GM23338 (cell line): ENCODE measurements around the gene DDIAS. TPM values are rescaled to one million over a fixed set of nuclear protein-coding genes. Genes with fewer than 3 reads are reported as not detected.
A peak's percentile ranks its signal among the peaks of the same experiment; 100 is the strongest.

Experiments used
- ATAC-seq: fragments of 200-7000 bp; cut with Tn5 transposase; 3 replicates; pipeline ENCODE4 v1.9.1; 2020
- DNase-seq: peaks from one replicate; pipeline ENCODE4 v3.0.0-alpha.2; 2015; ENCODE audit warnings: low spot score
- H2AFZ ChIP-seq: fragments of 200-600 bp; sonication (generic); 2 replicates; pipeline ENCODE4 v1.8.0; 2016; ENCODE audit warnings: antibody characterized with exemption, mild to moderate bottlenecking, moderate library complexity
- H3F3A ChIP-seq: fragments of 200-600 bp; sonication (generic); replicated peaks from 2 replicates; pipeline ENCODE4 v1.8.0; 2017; ENCODE audit warnings: antibody characterized with exemption, mixed run types, low read depth
- H3K27ac ChIP-seq: fragments of 200-600 bp; sonication (generic); 2 replicates; pipeline ENCODE4 v1.6.1; 2016; ENCODE audit warnings: low read depth
- H3K27me3 ChIP-seq: fragments of 200-600 bp; sonication (generic); 2 replicates; pipeline ENCODE4 v1.8.0; 2016; ENCODE audit warnings: mild to moderate bottlenecking, mixed run types, moderate library complexity; ENCODE audit not compliant: insufficient read depth
- H3K36me3 ChIP-seq: fragments of 200-600 bp; sonication (generic); 2 replicates; pipeline ENCODE4 v1.8.0; 2016; ENCODE audit warnings: mild to moderate bottlenecking; ENCODE audit not compliant: insufficient read depth
- H3K4me1 ChIP-seq: fragments of 200-600 bp; sonication (generic); 2 replicates; pipeline ENCODE4 v1.8.0; 2016; ENCODE audit warnings: mild to moderate bottlenecking, moderate library complexity; ENCODE audit not compliant: insufficient read depth
- H3K4me2 ChIP-seq: fragments of 200-600 bp; sonication (generic); 2 replicates; pipeline ENCODE4 v1.7.1; 2017; ENCODE audit warnings: mixed run types
- H3K4me3 ChIP-seq: fragments of 200-600 bp; sonication (generic); 2 replicates; pipeline ENCODE4 v1.6.1; 2016; ENCODE audit warnings: mixed run types
- H3K79me2 ChIP-seq: fragments of 200-600 bp; sonication (generic); replicated peaks from 2 replicates; pipeline ENCODE4 v1.8.0; 2017; ENCODE audit warnings: mild to moderate bottlenecking; ENCODE audit not compliant: insufficient read depth
- H3K9me2 ChIP-seq: fragments of 200-600 bp; sonication (generic); 2 replicates; pipeline ENCODE4 v1.8.0; 2017; ENCODE audit not compliant: insufficient read depth
- H4K20me1 ChIP-seq: fragments of 200-600 bp; sonication (generic); replicated peaks from 2 replicates; pipeline ENCODE4 v1.8.0; 2017; ENCODE audit warnings: mild to moderate bottlenecking; ENCODE audit not compliant: insufficient read depth
- H3K27ac Mint-ChIP-seq: 2 replicates; pipeline ENCODE4 v1.8.0; 2020; ENCODE audit warnings: inconsistent platforms, mild to moderate bottlenecking, moderate library complexity, mixed read lengths
- H3K27me3 Mint-ChIP-seq: 3 replicates; pipeline ENCODE4 v1.8.0; 2022; ENCODE audit warnings: low read depth, mild to moderate bottlenecking, moderate library complexity, mixed read lengths, inconsistent platforms; ENCODE audit not compliant: insufficient read depth, poor library complexity
- H3K36me3 Mint-ChIP-seq: 3 replicates; pipeline ENCODE4 v1.8.0; 2021; ENCODE audit warnings: low read depth, mild to moderate bottlenecking, inconsistent platforms, moderate library complexity, mixed read lengths
- H3K4me1 Mint-ChIP-seq: 3 replicates; pipeline ENCODE4 v1.8.0; 2020; ENCODE audit warnings: mild to moderate bottlenecking, inconsistent platforms, mixed read lengths
- H3K4me3 Mint-ChIP-seq: 3 replicates; pipeline ENCODE4 v1.8.0; 2021; ENCODE audit warnings: moderate library complexity, mild to moderate bottlenecking, inconsistent platforms, mixed read lengths
- H3K9me3 Mint-ChIP-seq: 3 replicates; pipeline ENCODE4 v1.8.0; 2020; ENCODE audit warnings: moderate library complexity, mild to moderate bottlenecking, inconsistent platforms, mixed read lengths
- CREB1 ChIP-seq: fragments of 250-450 bp; sonication (Bioruptor Pico); IDR thresholded peaks from 2 replicates; pipeline ENCODE4 v1.5.0; 2020; ENCODE audit warnings: low read depth, mild to moderate bottlenecking, moderate library complexity
- EZH2 ChIP-seq: fragments of 200-600 bp; sonication (generic); IDR thresholded peaks from one replicate; pipeline ENCODE4 v1.8.0; 2017; ENCODE audit warnings: antibody characterized with exemption, mild to moderate bottlenecking, low read depth; ENCODE audit not compliant: unreplicated experiment
- EZH2phosphoT487 ChIP-seq: fragments of 200-600 bp; sonication (generic); IDR thresholded peaks from one replicate; pipeline ENCODE4 v1.8.1; 2018; ENCODE audit warnings: antibody characterized with exemption; ENCODE audit not compliant: unreplicated experiment
- JUNB ChIP-seq: IDR thresholded peaks from one replicate; pipeline ENCODE4 v1.6.1; 2016; ENCODE audit warnings: antibody characterized with exemption; ENCODE audit not compliant: unreplicated experiment
- NANOG ChIP-seq: IDR thresholded peaks from 2 replicates; pipeline ENCODE4 v1.6.1; 2016; ENCODE audit warnings: antibody characterized with exemption, borderline replicate concordance
- ZNF114 ChIP-seq: fragments of 250-450 bp; sonication (Bioruptor Pico); IDR thresholded peaks from 2 replicates; pipeline ENCODE4 v1.5.0; 2020; ENCODE audit warnings: mild to moderate bottlenecking, moderate library complexity
- ZNF331 ChIP-seq: fragments of 250-450 bp; sonication (Bioruptor Pico); IDR thresholded peaks from 2 replicates; pipeline ENCODE4 v1.5.0; 2020; ENCODE audit warnings: low read depth, mild to moderate bottlenecking, moderate library complexity
- polyA plus RNA-seq: library from polyadenylated mRNA; unstranded; fragments of >200 nt; fragmentation: Nextera tagmentation; extraction: Ambion mirVana; gene quantifications from 2 replicates; pipeline ENCODE4 v1.2.1, GENCODE V29; 2016
- total RNA-seq: library from RNA; depleted of rRNA; stranded (reverse); fragments of >200 nt; shearing (Covaris generic); gene quantifications from 2 replicates; pipeline ENCODE4 v1.2.3, GENCODE V29; 2014
- TF ChIP-seq, protein P1 (sequence below), 2 experiments: fragments of 200-600 bp in 1 of 2; sonication (generic) in 1 of 2; conservative IDR thresholded peaks; 2 replicates each; pipeline versions ENCODE4 v1.5.1 to v1.6.1; 2016 to 2017; ENCODE audit warnings: antibody characterized with exemption in 2 of 2, low read depth in 2 of 2, mild to moderate bottlenecking in 2 of 2, moderate library complexity in 1 of 2
- TF ChIP-seq, protein P2 (sequence below): fragments of 250-450 bp; sonication (Bioruptor Pico); IDR thresholded peaks from 2 replicates; pipeline ENCODE4 v1.5.0; 2020; ENCODE audit warnings: mild to moderate bottlenecking, moderate library complexity

Gene DDIAS
- total and polyA plus RNA-seq, 2 experiments from 2014 or later = 19.5 to 53.0 TPM

DNA sequence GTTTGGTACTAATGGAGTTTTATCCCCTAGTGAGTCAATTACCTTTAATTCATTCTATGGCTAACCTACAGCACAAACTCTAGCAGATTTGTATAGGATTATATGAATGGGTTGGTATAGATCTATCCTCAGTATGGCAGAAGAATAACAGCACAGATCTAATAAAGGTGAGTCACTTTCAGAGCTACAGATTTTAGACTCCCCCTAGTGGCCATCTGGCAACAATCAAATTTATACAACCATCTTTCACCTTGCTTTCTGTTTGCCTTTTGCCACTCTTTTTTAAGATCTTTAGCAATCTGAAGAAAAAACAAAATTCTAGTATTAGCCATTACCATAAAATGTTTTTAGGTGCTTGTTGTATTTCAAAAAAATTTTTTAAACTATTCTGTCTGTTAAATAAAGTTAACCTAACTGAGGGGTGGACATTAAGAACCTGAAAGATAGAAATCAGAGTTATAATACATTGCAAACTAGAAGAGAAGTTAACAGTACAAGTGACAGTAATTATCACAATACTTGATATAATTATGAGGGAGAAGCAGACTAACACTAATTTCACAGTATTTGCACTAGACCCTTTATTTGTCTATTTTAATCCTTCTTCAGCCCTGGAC lies 25.8 kb downstream of the DDIAS start:
- Mint-ChIP-seq H3K4me1 (no peaks in the 10 kb centered on the region), H3K4me3 (no peak overlapping the region), H3K36me3 (peaks cover 46% of the 10 kb centered on the region; the same call in 2 of the 3 replicates), H3K27me3 (no peaks in the 10 kb centered on the region), H3K9me3 (no peaks in the 10 kb centered on the region), H3K27ac (no peak overlapping the region)
- Histone ChIP-seq H3K9me2 (no peaks in the 10 kb centered on the region), H2AFZ (no peak overlapping the region), H3K27me3 (no peaks in the 10 kb centered on the region), H4K20me1 (no peaks in the 10 kb centered on the region), H3K79me2 (0 out of 2 replicates have a peak, but pooled peaks cover 3% of the 10 kb centered on the region), H3K4me3 (no peak overlapping the region), H3K4me1 (no peaks in the 10 kb centered on the region), H3K27ac (no peak overlapping the region), H3K36me3 (peaks cover 14% of the 10 kb centered on the region; the same call in 1 of the 2 replicates), H3K4me2 (no peak overlapping the region), H3F3A (no peaks in the 10 kb centered on the region)
- ATAC-seq (peak; percentile 67), DNase-seq (peak; percentile 80)
- TF ChIP-seq, protein P1, sequence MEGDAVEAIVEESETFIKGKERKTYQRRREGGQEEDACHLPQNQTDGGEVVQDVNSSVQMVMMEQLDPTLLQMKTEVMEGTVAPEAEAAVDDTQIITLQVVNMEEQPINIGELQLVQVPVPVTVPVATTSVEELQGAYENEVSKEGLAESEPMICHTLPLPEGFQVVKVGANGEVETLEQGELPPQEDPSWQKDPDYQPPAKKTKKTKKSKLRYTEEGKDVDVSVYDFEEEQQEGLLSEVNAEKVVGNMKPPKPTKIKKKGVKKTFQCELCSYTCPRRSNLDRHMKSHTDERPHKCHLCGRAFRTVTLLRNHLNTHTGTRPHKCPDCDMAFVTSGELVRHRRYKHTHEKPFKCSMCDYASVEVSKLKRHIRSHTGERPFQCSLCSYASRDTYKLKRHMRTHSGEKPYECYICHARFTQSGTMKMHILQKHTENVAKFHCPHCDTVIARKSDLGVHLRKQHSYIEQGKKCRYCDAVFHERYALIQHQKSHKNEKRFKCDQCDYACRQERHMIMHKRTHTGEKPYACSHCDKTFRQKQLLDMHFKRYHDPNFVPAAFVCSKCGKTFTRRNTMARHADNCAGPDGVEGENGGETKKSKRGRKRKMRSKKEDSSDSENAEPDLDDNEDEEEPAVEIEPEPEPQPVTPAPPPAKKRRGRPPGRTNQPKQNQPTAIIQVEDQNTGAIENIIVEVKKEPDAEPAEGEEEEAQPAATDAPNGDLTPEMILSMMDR (conservative IDR thresholded peaks at IDR 0.05; ENCODE audit: low read depth in 2 of 2) = peak; percentile 64 to 90
- TF ChIP-seq, protein P2, sequence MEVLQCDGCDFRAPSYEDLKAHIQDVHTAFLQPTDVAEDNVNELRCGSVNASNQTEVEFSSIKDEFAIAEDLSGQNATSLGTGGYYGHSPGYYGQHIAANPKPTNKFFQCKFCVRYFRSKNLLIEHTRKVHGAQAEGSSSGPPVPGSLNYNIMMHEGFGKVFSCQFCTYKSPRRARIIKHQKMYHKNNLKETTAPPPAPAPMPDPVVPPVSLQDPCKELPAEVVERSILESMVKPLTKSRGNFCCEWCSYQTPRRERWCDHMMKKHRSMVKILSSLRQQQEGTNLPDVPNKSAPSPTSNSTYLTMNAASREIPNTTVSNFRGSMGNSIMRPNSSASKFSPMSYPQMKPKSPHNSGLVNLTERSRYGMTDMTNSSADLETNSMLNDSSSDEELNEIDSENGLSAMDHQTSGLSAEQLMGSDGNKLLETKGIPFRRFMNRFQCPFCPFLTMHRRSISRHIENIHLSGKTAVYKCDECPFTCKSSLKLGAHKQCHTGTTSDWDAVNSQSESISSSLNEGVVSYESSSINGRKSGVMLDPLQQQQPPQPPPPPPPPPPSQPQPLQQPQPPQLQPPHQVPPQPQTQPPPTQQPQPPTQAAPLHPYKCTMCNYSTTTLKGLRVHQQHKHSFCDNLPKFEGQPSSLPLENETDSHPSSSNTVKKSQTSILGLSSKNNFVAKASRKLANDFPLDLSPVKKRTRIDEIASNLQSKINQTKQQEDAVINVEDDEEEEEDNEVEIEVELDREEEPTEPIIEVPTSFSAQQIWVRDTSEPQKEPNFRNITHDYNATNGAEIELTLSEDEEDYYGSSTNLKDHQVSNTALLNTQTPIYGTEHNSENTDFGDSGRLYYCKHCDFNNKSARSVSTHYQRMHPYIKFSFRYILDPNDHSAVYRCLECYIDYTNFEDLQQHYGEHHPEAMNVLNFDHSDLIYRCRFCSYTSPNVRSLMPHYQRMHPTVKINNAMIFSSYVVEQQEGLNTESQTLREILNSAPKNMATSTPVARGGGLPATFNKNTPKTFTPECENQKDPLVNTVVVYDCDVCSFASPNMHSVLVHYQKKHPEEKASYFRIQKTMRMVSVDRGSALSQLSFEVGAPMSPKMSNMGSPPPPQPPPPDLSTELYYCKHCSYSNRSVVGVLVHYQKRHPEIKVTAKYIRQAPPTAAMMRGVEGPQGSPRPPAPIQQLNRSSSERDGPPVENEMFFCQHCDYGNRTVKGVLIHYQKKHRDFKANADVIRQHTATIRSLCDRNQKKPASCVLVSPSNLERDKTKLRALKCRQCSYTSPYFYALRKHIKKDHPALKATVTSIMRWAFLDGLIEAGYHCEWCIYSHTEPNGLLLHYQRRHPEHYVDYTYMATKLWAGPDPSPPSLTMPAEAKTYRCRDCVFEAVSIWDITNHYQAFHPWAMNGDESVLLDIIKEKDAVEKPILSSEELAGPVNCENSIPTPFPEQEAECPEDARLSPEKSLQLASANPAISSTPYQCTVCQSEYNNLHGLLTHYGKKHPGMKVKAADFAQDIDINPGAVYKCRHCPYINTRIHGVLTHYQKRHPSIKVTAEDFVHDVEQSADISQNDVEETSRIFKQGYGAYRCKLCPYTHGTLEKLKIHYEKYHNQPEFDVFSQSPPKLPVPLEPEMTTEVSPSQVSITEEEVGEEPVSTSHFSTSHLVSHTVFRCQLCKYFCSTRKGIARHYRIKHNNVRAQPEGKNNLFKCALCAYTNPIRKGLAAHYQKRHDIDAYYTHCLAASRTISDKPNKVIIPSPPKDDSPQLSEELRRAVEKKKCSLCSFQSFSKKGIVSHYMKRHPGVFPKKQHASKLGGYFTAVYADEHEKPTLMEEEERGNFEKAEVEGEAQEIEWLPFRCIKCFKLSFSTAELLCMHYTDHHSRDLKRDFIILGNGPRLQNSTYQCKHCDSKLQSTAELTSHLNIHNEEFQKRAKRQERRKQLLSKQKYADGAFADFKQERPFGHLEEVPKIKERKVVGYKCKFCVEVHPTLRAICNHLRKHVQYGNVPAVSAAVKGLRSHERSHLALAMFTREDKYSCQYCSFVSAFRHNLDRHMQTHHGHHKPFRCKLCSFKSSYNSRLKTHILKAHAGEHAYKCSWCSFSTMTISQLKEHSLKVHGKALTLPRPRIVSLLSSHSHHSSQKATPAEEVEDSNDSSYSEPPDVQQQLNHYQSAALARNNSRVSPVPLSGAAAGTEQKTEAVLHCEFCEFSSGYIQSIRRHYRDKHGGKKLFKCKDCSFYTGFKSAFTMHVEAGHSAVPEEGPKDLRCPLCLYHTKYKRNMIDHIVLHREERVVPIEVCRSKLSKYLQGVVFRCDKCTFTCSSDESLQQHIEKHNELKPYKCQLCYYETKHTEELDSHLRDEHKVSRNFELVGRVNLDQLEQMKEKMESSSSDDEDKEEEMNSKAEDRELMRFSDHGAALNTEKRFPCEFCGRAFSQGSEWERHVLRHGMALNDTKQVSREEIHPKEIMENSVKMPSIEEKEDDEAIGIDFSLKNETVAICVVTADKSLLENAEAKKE (CRISPR knock-in tag) = no peak

DNA sequence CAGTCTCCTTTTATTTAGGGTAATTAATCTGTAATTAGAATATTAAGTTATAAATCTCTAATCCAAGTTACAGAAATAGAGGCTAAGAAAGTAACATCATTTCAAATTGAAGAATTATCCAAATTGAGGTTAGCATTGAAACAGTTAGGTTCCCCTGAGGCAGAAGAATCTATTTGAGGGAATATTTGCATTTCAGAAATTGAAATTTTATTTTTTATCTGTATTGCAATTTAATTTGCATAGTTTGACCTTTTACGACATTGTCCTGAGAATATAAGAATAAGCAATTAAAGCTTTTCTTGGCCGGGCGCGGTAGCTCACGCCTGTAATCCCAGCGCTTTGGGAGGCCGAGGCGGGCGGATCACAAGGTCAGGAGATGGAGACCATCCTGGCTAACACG lies 27.6 kb downstream of the DDIAS start:
- ATAC-seq (no peak), DNase-seq (no peak)
- no peak overlapping the region for H3K4me2 ChIP-seq
- H3K9me2 ChIP-seq = no peaks in the 10 kb centered on the region
- no peaks in the 10 kb centered on the region for H3K27me3 Mint-ChIP-seq
- H3K27ac Mint-ChIP-seq = no peak overlapping the region
- no peaks in the 10 kb centered on the region for H3K27me3 ChIP-seq
- no peaks in the 10 kb centered on the region for H3K4me1 Mint-ChIP-seq
- H3K9me3 Mint-ChIP-seq = no peaks in the 10 kb centered on the region
- peaks cover 57% of the 10 kb centered on the region for H3K36me3 Mint-ChIP-seq
- H3K4me3 ChIP-seq = no peak overlapping the region
- no peaks in the 10 kb centered on the region for H3K4me1 ChIP-seq
- peaks cover 28% of the 10 kb centered on the region; the same call in 1 of the 2 replicates for H3K36me3 ChIP-seq
- H3F3A ChIP-seq = no peaks in the 10 kb centered on the region
- no peak overlapping the region for H2AFZ ChIP-seq
- no peak overlapping the region for H3K4me3 Mint-ChIP-seq
- no peak overlapping the region for H3K27ac ChIP-seq
- H4K20me1 ChIP-seq = no peaks in the 10 kb centered on the region
- no peaks in the 10 kb centered on the region for H3K79me2 ChIP-seq
- TF ChIP-seq EZH2 (no peak), ZNF114 (CRISPR knock-in tag) (no peak), CREB1 (CRISPR knock-in tag) (no peak), JUNB (no peak), NANOG (no peak), EZH2phosphoT487 (no peak), ZNF331 (CRISPR knock-in tag) (no peak)
- TF ChIP-seq, protein P1 (conservative IDR thresholded peaks at IDR 0.05; ENCODE audit: low read depth in 2 of 2) = no peak
